Kidney (tissue), 14 donors: Measurements from ENCODE around the gene LAMA5. TPM values are rescaled to one million over a fixed set of nuclear protein-coding genes. Genes with fewer than 3 reads are reported as not detected.

ENCODE experiments used
- DNase-seq, 5 donors: peaks; one replicate each; pipeline ENCODE4 v3.0.0-alpha.2; 2013 to 2020
- FAIRE-seq: peaks from 2 replicates; lab custom pipeline; 2012; peaks lifted over from hg19 to GRCh38; lab: Jason Lieb, UNC
- H3K27ac ChIP-seq, 2 donors: one replicate each; pipeline ENCODE4 v1.7.0; 2013; ENCODE audit warnings: low read depth in 2 of 2, low read length in 2 of 2, inconsistent platforms in 1 of 2
- H3K27me3 ChIP-seq: one replicate; pipeline ENCODE4 v1.7.1; 2013; ENCODE audit warnings: low read length, inconsistent platforms; ENCODE audit not compliant: control insufficient read depth, insufficient read depth
- H3K36me3 ChIP-seq, 3 donors: one replicate each; pipeline versions ENCODE4 v1.7.0 to v1.7.1; 2013; ENCODE audit warnings: low read length in 3 of 3, control low read depth in 1 of 3, inconsistent platforms in 1 of 3; ENCODE audit not compliant: insufficient read depth in 3 of 3, control insufficient read depth in 2 of 3
- H3K4me1 ChIP-seq, 3 donors: one replicate each; pipeline versions ENCODE4 v1.7.0 to v1.7.1; 2013; ENCODE audit warnings: low read length in 3 of 3, inconsistent platforms in 1 of 3, low read depth in 1 of 3; ENCODE audit not compliant: control insufficient read depth in 2 of 3, insufficient read depth in 2 of 3
- H3K4me3 ChIP-seq, 3 donors: one replicate each; pipeline versions ENCODE4 v1.7.0 to v1.8.1; 2013; ENCODE audit warnings: low read length in 3 of 3, control low read depth in 1 of 3, inconsistent platforms in 1 of 3
- H3K9ac ChIP-seq, 3 donors: one replicate each; pipeline versions ENCODE4 v1.7.0 to v1.7.1; 2013; ENCODE audit warnings: low read length in 3 of 3, control low read depth in 1 of 3, inconsistent platforms in 1 of 3
- H3K9me3 ChIP-seq, 3 donors: one replicate each; pipeline versions ENCODE4 v1.7.0 to v1.7.1; 2013; ENCODE audit warnings: low read length in 3 of 3, control low read depth in 1 of 3, inconsistent platforms in 1 of 3; ENCODE audit not compliant: control insufficient read depth in 2 of 3, insufficient read depth in 1 of 3
- CTCF ChIP-seq: IDR thresholded peaks from 3 replicates; pipeline ENCODE4 v1.5.1; 2012; ENCODE audit warnings: mild to moderate bottlenecking, moderate library complexity, borderline replicate concordance; ENCODE audit not compliant: insufficient read depth; ENCODE audit errors: extremely low read depth
- intact Hi-C: fragments of 100-400 bp; cut with DNase I; formaldehyde crosslinking; loops from one replicate; pipeline ENCODE4 v1.11.1; 2022
- polyA plus RNA-seq: library from polyadenylated mRNA; stranded (reverse); fragments of 350-450 nt; fragmentation: Illumina TruSeq; extraction: RNeasy Lipid Tissue Mini Kit (QIAGEN cat#74804); gene quantifications from one replicate; pipeline ENCODE4 v1.2.3, GENCODE V29; 2014; ENCODE audit warnings: low read depth, low replicate concordance; ENCODE audit not compliant: insufficient read depth
- total RNA-seq: library from RNA; stranded (reverse); fragmentation: NEBNext Ultra II Directional; extraction: Animal tissue kit (Norgen Biotek cat#: 25700); gene quantifications from one replicate; pipeline ENCODE4 v1.2.1, GENCODE V29; 2021
- donor health status: control.
- donor health status: control.
- donor health status: control.
- donor health status: control.
- donor health status: control.
- donor health status: DM: yes; HTN: yes; CAD: no.
- donor health status: Normal renal cell carcinoma (clear cell type).

The LAMA5 gene
- total and polyA plus RNA-seq, 2 donors from 2014 or later = 94.0 to 342 TPM

- no peak overlapping the region for H3K9ac ChIP-seq
- no peaks in the 10 kb centered on the region for H3K4me1 ChIP-seq
- H3K9me3 ChIP-seq = no peaks in the 10 kb centered on the region
- DNase-seq = no peak
- no peak for FAIRE-seq
- intact Hi-C loops = no loop called here
- H3K4me3 ChIP-seq = no peak overlapping the region
- H3K27me3 ChIP-seq = no peaks in the 10 kb centered on the region
- peaks cover 0 to 36% (median 18%) of the 10 kb centered on the region in 3 donors for H3K36me3 ChIP-seq
- TF ChIP-seq CTCF = no peak
- H3K27ac ChIP-seq = no peak overlapping the region
Observed at GRCh38 chr20:62325172-62325905, 41.8 kb downstream of the LAMA5 start.

- no peak for FAIRE-seq
- no peak for DNase-seq
Observed at GRCh38 chr20:62323980-62324906, 42.9 kb downstream of the LAMA5 start.

GRCh38 chr20:62323146-62323979 is 43.7 kb downstream of the LAMA5 start:
- DNase-seq (no peak), FAIRE-seq (no peak)
- Histone ChIP-seq H3K36me3 (peaks cover 0 to 33% (median 14%) of the 10 kb centered on the region in 3 donors), H3K4me3 (no peak overlapping the region), H3K9ac (no peak overlapping the region), H3K9me3 (no peaks in the 10 kb centered on the region), H3K27me3 (no peaks in the 10 kb centered on the region), H3K4me1 (no peaks in the 10 kb centered on the region), H3K27ac (no peak overlapping the region)
- intact Hi-C loops = no loop called here
- TF ChIP-seq CTCF = no peak

More at GRCh38 chr20:62323980-62324906, 42.9 kb downstream of the LAMA5 start:
- Histone ChIP-seq H3K27ac (no peak overlapping the region), H3K27me3 (no peaks in the 10 kb centered on the region), H3K4me3 (no peak overlapping the region), H3K4me1 (no peaks in the 10 kb centered on the region), H3K36me3 (peaks cover 0 to 33% (median 14%) of the 10 kb centered on the region in 3 donors), H3K9me3 (no peaks in the 10 kb centered on the region), H3K9ac (no peak overlapping the region)
- intact Hi-C loops = no loop called here
- no peak for TF ChIP-seq CTCF
